ENCODE data around the gene TBC1D17. TPM values are rescaled to one million over a fixed set of nuclear protein-coding genes. Genes with fewer than 3 reads are reported as not detected.

TBC1D17 gene
- total RNA-seq, 2 donors from 2014 or later, result 33.0 to 51.4 TPM

GRCh38 chr19:49840736-49841249 is 36.7 kb upstream of the TBC1D17 start:
- Histone ChIP-seq H3K27me3 (replicated peaks; ENCODE audit: insufficient read depth) (no peaks in the 10 kb centered on the region), H3K4me3 (no peak overlapping the region), H3K4me1 (replicated peaks) (no peaks in the 10 kb centered on the region), H3K36me3 (peaks cover 0 to 11% of the 10 kb centered on the region in 2 donors), H3K9me3 (no peaks in the 10 kb centered on the region), H3K27ac (no peak overlapping the region)
- DNase-seq (ENCODE audit: low spot score), result no peak
- WGBS, result 87% methylated on average over 17 of the region's 17 CpGs
- intact Hi-C loops (cut with DNase I), result no loop called here
- TF ChIP-seq POLR2AphosphoS5 (IDR thresholded peaks at IDR 0.05) (no peak), CTCF (IDR thresholded peaks at IDR 0.05) (no peak), POLR2A (IDR thresholded peaks at IDR 0.05) (no peak)

- TF ChIP-seq POLR2AphosphoS5 (IDR thresholded peaks at IDR 0.05) (no peak), POLR2A (IDR thresholded peaks at IDR 0.05) (no peak), CTCF (IDR thresholded peaks at IDR 0.05) (no peak)
- 95% methylated on average over 3 of the region's 3 CpGs for WGBS
- Histone ChIP-seq H3K36me3 (no peaks in the 10 kb centered on the region), H3K9me3 (no peaks in the 10 kb centered on the region), H3K27me3 (replicated peaks; ENCODE audit: insufficient read depth) (no peaks in the 10 kb centered on the region), H3K4me3 (no peak overlapping the region), H3K4me1 (replicated peaks) (no peaks in the 10 kb centered on the region), H3K27ac (no peak overlapping the region)
- DNase-seq (ENCODE audit: low spot score), result no peak
- intact Hi-C loops (cut with DNase I), result no loop called here
These were observed 34.2 kb upstream of the TBC1D17 start for GRCh38 chr19:49843265-49843664.

- TF ChIP-seq CTCF (IDR thresholded peaks at IDR 0.05) (no peak), POLR2AphosphoS5 (IDR thresholded peaks at IDR 0.05) (no peak), POLR2A (IDR thresholded peaks at IDR 0.05) (no peak)
- WGBS, result 87% methylated on average over 18 of the region's 18 CpGs
- H3K9me3 ChIP-seq, result no peaks in the 10 kb centered on the region
- H3K4me1 ChIP-seq (replicated peaks), result no peaks in the 10 kb centered on the region
- H3K27me3 ChIP-seq (replicated peaks; ENCODE audit: insufficient read depth), result no peaks in the 10 kb centered on the region
- no peaks in the 10 kb centered on the region for H3K36me3 ChIP-seq
- intact Hi-C loops (cut with DNase I), result no loop called here
- no peak overlapping the region for H3K27ac ChIP-seq
- H3K4me3 ChIP-seq, result no peak overlapping the region
- DNase-seq (ENCODE audit: low spot score), result no peak
These were observed 33.1 kb upstream of the TBC1D17 start for GRCh38 chr19:49844138-49845095.

- no peaks in the 10 kb centered on the region for H3K4me1 ChIP-seq (replicated peaks)
- TF ChIP-seq CTCF (IDR thresholded peaks at IDR 0.05) (no peak), POLR2AphosphoS5 (IDR thresholded peaks at IDR 0.05) (no peak), POLR2A (IDR thresholded peaks at IDR 0.05) (no peak)
- H3K27me3 ChIP-seq (replicated peaks; ENCODE audit: insufficient read depth), result no peaks in the 10 kb centered on the region
- intact Hi-C loops (cut with DNase I), result no loop called here
- H3K36me3 ChIP-seq, result no peaks in the 10 kb centered on the region
- DNase-seq (ENCODE audit: low spot score), result no peak
- H3K9me3 ChIP-seq, result no peaks in the 10 kb centered on the region
- H3K4me3 ChIP-seq, result no peak overlapping the region
- H3K27ac ChIP-seq, result no peak overlapping the region
- 64% methylated on average over 3 of the region's 3 CpGs for WGBS
These were observed 32.1 kb upstream of the TBC1D17 start for GRCh38 chr19:49845414-49845813.
